WI38 (cell line): ENCODE measurements around the gene GPR149.

Source experiments
- H3K4me3 ChIP-seq: 2 replicates; pipeline ENCODE4 v1.5.1; 2011; ENCODE audit warnings: low read depth, mild to moderate bottlenecking, control low read depth, low read length
- CTCF ChIP-seq: IDR thresholded peaks from 2 replicates; pipeline ENCODE4 v1.5.1; 2012; ENCODE audit warnings: low read depth, mild to moderate bottlenecking, control low read depth, low read length

Gene GPR149

DNA sequence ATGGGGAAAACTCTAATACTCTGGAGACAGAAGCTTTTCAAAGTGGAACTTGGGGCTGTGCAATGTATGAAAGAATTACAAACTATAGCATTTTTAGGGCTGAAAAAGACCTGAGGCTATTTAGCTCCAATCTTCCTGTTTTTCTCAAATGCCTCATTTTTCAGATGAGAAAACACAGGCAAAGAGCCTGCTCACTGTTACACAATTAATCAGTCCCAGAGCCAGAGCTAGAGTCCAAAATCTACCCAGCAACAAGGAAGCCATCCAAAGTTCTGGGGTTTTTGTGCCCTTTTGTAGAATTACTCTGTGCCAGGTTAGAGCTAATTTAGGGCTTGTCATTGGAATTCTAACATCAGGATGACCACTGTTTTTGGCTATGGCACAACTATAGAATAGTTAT lies 45.5 kb downstream of the GPR149 start:
- no peak overlapping the region for H3K4me3 ChIP-seq

GRCh38 chr3:154378311-154378710 lies 51.7 kb downstream of the GPR149 start:
- no peak overlapping the region for H3K4me3 ChIP-seq
- no peak for TF ChIP-seq CTCF

More for the DNA sequence above, 45.5 kb downstream of the GPR149 start:
- TF ChIP-seq CTCF, result no peak

GRCh38 chr3:154367221-154367620 lies 62.8 kb downstream of the GPR149 start:
- no peak overlapping the region for H3K4me3 ChIP-seq
- TF ChIP-seq CTCF, result no peak

- TF ChIP-seq CTCF, result no peak
- H3K4me3 ChIP-seq, result no peak overlapping the region
Observed at GRCh38 chr3:154364849-154365248, 65.1 kb downstream of the GPR149 start.

DNA sequence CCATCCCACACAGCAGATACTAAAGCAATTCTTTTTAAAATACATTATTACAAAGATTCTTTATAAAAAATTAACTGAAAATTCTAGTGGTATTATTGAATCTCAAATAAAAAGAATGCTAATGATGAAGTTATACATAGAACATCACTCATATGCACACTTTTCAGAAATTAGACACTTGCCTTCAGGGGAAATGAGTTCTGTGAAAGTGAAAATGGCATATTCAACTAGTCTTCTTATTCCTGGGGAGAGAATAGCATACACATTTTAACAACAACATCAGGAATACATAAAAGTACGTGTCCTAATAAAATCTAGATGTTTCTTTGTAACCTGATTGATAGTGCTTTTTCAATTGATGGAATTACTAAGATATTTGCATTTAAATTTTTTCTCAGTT lies 68.9 kb downstream of the GPR149 start:
- no peak for TF ChIP-seq CTCF
- no peak overlapping the region for H3K4me3 ChIP-seq

DNA sequence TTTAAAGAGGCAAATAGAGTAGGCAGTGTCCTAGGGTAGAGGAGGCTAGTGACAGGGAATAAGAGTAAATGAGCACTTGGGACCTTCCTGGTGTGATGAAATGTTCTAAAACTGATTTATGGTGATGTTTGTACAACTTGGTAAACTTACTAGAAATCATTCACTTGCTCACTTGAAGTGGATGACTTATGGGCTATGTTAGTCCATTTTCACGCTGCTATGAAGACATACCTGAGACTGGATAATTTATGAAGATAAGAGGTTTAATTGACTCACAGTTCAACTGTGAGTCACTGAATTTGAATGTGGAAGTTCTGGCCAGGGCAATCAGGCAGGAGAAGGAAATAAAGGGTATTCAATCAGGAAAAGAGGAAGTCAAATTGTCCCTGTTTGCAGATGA lies 74.0 kb downstream of the GPR149 start:
- no peak for TF ChIP-seq CTCF
- no peak overlapping the region for H3K4me3 ChIP-seq

DNA sequence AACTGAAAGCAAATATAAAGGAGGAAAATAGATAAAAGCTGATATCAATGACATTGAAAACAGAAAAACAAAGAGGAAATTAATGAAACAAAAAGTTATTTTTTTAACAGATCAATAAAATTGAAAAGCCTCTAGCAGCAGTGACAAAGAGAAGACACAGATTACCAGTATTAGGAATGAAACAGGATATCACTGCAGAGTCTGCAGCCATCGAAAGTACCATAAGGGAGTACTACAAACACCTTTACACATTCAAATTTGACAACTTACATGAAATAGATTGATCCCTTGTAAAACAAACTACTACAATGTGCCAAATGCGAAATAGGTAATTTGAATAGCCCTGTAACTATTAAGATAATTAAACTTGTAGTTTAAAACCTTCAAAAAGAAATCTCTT lies 80.8 kb downstream of the GPR149 start:
- no peak for TF ChIP-seq CTCF
- no peak overlapping the region for H3K4me3 ChIP-seq
